GM12874 (cell line): Measurements from ENCODE around the gene S100A16.
A peak's percentile ranks its signal among the peaks of the same experiment; 100 is the strongest.

Source experiments
- CTCF ChIP-seq: IDR thresholded peaks from 2 replicates; pipeline ENCODE4 v1.5.1; 2011; ENCODE audit warnings: low read depth, mild to moderate bottlenecking, control low read depth, low read length, moderate library complexity; ENCODE audit not compliant: insufficient read depth

The S100A16 gene

GRCh38 chr1:153628638-153629342, 15.9 kb upstream of the S100A16 start:
- TF ChIP-seq CTCF: no peak

- no peak for TF ChIP-seq CTCF
These were observed 15.0 kb upstream of the S100A16 start, which contains the start of gene S100A1 for GRCh38 chr1:153627715-153628626. Gene S100A1, plus strand, starts transcription at chr1:153628434. Its CDS starts 2,088 bp downstream, at chr1:153630522.

DNA sequence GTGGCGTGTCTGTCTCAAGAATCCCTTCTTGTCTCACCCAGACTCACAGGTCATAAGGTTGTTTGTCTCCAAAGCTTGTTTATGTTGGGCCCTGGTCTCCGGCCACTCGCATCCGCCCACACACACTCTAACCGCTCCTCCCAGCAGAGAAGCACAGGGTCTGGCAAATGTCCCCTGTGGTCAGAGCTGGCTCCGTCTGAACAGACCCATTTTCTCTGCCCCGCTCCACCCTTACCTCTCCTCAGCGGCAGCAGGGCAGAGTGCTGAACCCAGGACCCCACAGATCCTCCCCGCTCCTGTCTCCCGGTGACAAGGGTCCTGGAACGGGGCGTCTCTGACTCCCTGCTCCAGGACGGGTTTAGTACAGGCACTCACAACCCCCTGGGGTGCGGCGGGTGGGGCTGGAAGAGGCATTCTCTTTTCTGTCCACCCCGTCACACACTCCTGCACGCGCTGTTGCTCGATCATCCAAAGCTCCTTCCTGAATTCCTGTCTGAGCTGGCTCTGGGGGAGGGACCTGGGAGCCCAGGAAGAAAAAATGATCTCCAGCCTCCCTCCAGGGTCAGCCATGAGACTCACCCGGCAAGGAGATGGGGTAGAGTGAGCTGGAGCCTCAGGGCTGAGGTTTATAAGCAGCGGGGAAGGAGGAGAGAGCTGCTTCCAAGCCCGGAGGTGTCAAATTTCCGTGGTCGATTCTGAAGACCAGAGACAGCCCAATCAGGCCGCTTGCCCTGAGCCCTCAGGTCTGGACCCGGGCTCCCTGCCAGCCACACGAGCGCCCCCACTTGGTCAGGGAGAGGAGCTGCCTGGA, 14.2 kb upstream of the S100A16 start, which contains the start of gene S100A13:
Gene S100A13, minus strand, starts transcription at position 602 of the 811 bp plus-strand sequence. CDS start 1,033 bp downstream, outside the sequence.
- TF ChIP-seq CTCF: peak; percentile 51; the same call in 1 of the 2 replicates

DNA sequence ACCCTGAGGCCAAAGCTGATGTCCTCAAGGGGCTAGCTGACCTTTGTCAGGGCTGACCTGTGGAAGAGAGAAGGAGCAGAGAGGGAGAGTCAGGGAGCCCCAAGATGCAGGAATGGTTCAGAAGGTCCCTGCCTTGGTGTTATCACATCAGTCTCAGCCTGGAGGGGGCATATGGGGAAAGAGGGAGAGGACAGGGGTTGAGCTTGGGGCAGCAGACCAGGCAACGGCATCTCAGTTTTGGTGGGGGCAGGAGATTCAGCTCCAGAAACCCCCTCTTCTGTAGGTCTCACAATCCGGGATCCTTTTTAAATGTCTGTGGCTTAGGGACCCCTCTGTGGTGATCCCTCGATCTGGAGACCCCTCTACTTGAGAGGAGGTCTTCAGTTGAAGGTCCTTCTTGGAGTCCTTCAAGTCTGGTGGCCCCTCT, 13.6 kb upstream of the S100A16 start:
- no peak for TF ChIP-seq CTCF

GRCh38 chr1:153624965-153625611, 12.2 kb upstream of the S100A16 start:
- TF ChIP-seq CTCF: no peak

DNA sequence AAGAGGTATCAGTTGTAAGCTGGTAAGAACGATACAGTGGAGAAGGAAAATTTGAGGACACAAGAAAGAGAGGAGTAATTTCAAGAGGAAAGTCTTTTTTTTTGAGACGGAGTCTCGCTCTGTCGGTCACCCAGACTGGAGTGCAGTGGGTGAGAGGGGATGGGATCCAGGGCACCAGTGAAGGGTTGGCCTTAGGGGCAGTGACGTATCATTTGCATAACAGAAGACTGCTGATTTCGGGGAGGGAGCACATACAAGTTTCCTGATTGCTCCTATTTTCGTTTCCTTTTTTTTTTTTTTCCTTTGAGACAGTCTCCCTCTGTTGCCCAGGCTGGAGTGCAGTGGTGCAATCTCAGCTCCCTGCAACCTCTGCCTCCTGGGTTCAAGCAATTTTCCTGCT, 10.2 kb upstream of the S100A16 start:
- no peak for TF ChIP-seq CTCF

GRCh38 chr1:153619171-153619570, 6.2 kb upstream of the S100A16 start:
- TF ChIP-seq CTCF: no peak
